ENCODE measurements around the gene LHX4.

- no peak for TF ChIP-seq YY1 (IDR thresholded peaks at IDR 0.05; ENCODE audit: insufficient read depth, insufficient read length)
- no peak for TF ChIP-seq SUZ12 (IDR thresholded peaks at IDR 0.05; ENCODE audit: extremely low read depth, insufficient read depth, insufficient read length)
- TF ChIP-seq ZNF274 (IDR thresholded peaks at IDR 0.05; ENCODE audit: low read depth, low read length) = no peak
Measured at GRCh38 chr1:180224902-180225301, 5.2 kb upstream of the LHX4 start.

Measured in NT2/D1 (cell line).